ENCODE measurements around the gene NECTIN1. TPM values are rescaled to one million over a fixed set of nuclear protein-coding genes. Genes with fewer than 3 reads are reported as not detected.

NECTIN1 gene
- total and polyA plus RNA-seq, 2 donors (not counting 3 experiments of a cell fraction or from before 2014, with no cell fraction given), result 10.8 to 23.6 TPM

GRCh38 chr11:119616586-119617339 lies 112.2 kb downstream of the NECTIN1 start:
- no peaks in the 10 kb centered on the region for H3K27me3 ChIP-seq (ENCODE audit: control insufficient read depth in 2 of 2, insufficient read depth in 2 of 2, low read length in 2 of 2)
- dilution Hi-C loops (cut with MboI; ENCODE audit: extremely low pct_ligation_motif_present, low sequenced_read_pairs), result no loop called here
- no peaks in the 10 kb centered on the region for H3K9me1 ChIP-seq (replicated peaks; ENCODE audit: control insufficient read depth, extremely low read depth, insufficient read depth, low read length)
- CTCF ChIA-PET, result interaction anchor here (1.8 to 2.5 kb wide), 2 partner anchors 25 to 113 kb away, joined by 10 to 11 read pairs; partner anchors contain the start of gene NECTIN1
- H3K27ac ChIP-seq (ENCODE audit: insufficient read depth, low read depth, low read length), result peak overlapping the region; percentile 89
- BruUV-seq (replicated peaks), result no TSS peak
- TF ChIP-seq POLR2A (IDR thresholded peaks at IDR 0.05; ENCODE audit: low read depth, low read length) (no peak), JUN (IDR thresholded peaks at IDR 0.05; ENCODE audit: borderline replicate concordance, insufficient read depth, insufficient read length, low read depth) (no peak), MAX (IDR thresholded peaks at IDR 0.05; ENCODE audit: insufficient read depth, insufficient read length) (no peak), MYC (IDR thresholded peaks at IDR 0.05; ENCODE audit: low read depth, low read length) (no peak), POLR2AphosphoS5 (IDR thresholded peaks at IDR 0.05; ENCODE audit: insufficient read depth, low read depth, low read length) (no peak), FOS (IDR thresholded peaks at IDR 0.05; ENCODE audit: borderline replicate concordance, insufficient read depth, low read length) (no peak), EZH2 (IDR thresholded peaks at IDR 0.05; ENCODE audit: borderline replicate concordance, low read depth, low read length, severe bottlenecking) (no peak), GATA2 (IDR thresholded peaks at IDR 0.05; ENCODE audit: insufficient read depth, insufficient read length, low read depth, low read length) (no peak)
- TF ChIP-seq, protein P1, sequence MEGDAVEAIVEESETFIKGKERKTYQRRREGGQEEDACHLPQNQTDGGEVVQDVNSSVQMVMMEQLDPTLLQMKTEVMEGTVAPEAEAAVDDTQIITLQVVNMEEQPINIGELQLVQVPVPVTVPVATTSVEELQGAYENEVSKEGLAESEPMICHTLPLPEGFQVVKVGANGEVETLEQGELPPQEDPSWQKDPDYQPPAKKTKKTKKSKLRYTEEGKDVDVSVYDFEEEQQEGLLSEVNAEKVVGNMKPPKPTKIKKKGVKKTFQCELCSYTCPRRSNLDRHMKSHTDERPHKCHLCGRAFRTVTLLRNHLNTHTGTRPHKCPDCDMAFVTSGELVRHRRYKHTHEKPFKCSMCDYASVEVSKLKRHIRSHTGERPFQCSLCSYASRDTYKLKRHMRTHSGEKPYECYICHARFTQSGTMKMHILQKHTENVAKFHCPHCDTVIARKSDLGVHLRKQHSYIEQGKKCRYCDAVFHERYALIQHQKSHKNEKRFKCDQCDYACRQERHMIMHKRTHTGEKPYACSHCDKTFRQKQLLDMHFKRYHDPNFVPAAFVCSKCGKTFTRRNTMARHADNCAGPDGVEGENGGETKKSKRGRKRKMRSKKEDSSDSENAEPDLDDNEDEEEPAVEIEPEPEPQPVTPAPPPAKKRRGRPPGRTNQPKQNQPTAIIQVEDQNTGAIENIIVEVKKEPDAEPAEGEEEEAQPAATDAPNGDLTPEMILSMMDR (IDR thresholded peaks at IDR 0.05; ENCODE audit: extremely low read depth in 1 of 2, insufficient read depth in 1 of 2, low read depth in 1 of 2, low read length in 2 of 2), result no peak
- H3K9ac ChIP-seq (replicated peaks; ENCODE audit: extremely low read depth, insufficient read depth, low read length), result no peak overlapping the region
- no peaks in the 10 kb centered on the region for H3K9me3 ChIP-seq (replicated peaks; ENCODE audit: control insufficient read depth, insufficient read depth, low read length)
- FAIRE-seq (no peak), DNase-seq (ENCODE audit: low read depth, low spot score) (no peak)
- no peaks in the 10 kb centered on the region for H4K20me1 ChIP-seq (replicated peaks; ENCODE audit: control insufficient read depth, extremely low read depth, insufficient read depth, low read length)
- no peak overlapping the region for H3K4me3 ChIP-seq (replicated peaks in 1 of 3; ENCODE audit: insufficient read depth in 1 of 3, low read depth in 1 of 3, low read length in 3 of 3)
- POLR2A ChIA-PET, result no interaction called here
- intact Hi-C loops (cut with micrococcal nuclease), result no loop called here
- no peaks in the 10 kb centered on the region for H3K36me3 ChIP-seq (ENCODE audit: control insufficient read depth in 2 of 2, extremely low read depth in 1 of 2, insufficient read depth in 2 of 2, low read length in 2 of 2)
- no peak overlapping the region for H2AFZ ChIP-seq (ENCODE audit: low read depth, low read length)
- no peak overlapping the region for H3K4me2 ChIP-seq (ENCODE audit: insufficient read depth, low read length)
- H3K4me1 ChIP-seq (ENCODE audit: control insufficient read depth, extremely low read depth, insufficient read depth, low read length), result peaks cover 44% of the 10 kb centered on the region
- H3K79me2 ChIP-seq (ENCODE audit: control insufficient read depth, insufficient read depth, low read length), result no peaks in the 10 kb centered on the region

Data from endothelial cell of umbilical vein (primary cell).